CD4-positive, alpha-beta T cell treated with Interleukin-1 beta for 1 hour (primary cell): ENCODE data around the gene PEX11B.
A peak's percentile ranks its signal among the peaks of the same experiment; 100 is the strongest.
"Not testable (repeated sequence)": the region's sequence is repeated elsewhere in the genome, so short reads cannot be mapped to it uniquely, and the experiment has no call there.

ENCODE experiments used
- DNase-seq, 2 donors: peaks; one replicate each; pipeline ENCODE4 v3.0.0-alpha.2; 2020 to 2022

PEX11B gene

DNA sequence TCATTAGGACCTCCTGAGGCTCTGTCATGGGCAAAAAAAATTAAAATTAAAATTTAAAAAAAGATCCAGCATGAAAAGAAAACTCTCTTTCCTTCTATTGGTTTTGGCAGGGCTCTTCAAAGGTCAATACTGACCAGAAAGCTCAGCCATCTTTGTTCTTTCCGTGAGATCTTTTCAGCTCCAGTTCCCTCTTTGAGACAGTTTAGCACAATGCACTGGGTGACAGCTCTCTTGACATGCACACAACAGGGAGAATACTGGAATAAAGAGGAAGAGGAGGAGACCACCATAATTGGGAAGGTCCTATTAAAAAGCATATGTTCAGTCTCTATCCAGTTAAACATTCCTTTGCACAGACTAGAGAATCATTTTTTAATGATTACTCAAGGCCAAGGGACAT lies 33.0 kb upstream of the PEX11B start:
- DNase-seq: no peak

DNA sequence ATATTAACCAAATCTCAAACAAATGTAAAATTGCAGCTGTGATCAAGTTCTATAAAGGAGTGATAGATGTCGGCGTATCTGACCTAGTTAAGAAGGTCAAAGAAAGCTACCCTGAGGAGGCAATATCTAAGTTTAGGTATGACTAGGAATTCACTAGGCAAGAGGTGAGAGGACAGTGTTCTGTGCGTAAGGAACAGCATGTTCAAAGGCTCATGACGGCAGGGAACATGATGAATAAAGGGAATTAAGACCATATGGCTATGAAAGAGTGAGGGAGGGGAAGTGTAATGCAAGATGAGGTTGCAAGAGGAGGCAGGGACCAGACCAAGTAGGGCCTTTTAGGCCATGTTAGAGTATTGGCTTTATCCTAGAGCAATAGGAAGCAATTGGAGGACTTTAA lies 30.7 kb upstream of the PEX11B start:
- DNase-seq: no peak

DNA sequence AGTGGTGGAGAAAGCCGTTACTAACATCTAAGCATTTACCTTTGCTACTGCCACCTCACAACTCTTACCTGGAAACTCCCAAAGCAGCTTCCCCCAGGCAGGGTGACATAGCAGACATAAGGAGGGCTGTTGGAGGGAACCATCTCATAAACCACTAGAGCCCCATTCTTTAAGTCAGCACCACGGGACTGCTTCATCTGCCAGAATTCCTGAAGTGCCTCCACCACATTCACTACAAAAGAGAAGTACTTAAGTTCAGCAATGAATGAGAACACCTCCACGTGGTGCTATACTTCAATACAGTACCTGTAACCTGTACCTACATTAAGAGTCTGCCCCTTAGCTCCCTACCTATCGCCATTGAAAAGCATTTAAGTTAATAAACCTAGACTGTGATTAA lies 29.0 kb upstream of the PEX11B start:
- DNase-seq: no peak

DNA sequence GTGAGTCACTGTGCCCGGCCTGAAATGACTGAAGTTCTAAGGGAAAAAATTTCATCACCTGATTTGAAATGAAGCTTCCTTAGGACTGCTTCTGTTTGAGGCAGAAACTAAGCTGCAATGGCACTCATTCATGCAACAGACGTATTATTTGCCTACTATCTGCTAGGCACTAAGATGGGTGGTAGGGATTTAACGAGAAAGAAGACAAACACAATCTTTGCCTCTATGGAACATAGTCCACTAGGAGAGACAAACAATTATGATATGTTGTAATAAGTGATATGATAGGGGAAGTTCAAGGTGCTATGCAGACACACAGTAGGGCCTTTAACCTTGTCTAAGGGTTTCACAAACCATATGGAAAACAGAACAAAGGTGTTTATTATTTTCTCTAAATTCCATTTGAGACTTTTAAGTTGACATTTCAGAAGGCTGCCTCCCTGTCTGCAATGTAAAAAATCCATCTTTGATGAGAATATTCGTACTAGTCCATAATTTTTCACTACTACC lies 28.0 kb upstream of the PEX11B start:
- DNase-seq: no peak

DNA sequence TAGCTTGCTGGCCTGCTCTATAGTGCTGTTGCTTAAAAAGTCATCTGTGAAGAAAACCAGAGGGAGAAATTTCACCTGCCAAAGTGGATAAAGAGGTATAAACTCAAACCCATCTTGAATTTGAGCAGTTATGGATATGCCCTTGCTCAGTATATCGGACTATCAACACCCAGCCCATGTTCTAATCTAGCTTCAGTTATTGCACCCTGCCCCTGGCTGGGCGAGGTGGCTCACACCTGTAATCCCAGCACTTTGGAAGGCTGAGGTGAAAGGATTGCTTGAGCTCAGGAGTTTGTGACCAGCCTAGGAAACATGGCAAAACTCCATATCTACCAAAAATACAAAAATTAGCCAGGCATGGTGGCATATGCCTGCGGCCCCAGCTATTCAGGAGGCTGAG lies 26.0 kb upstream of the PEX11B start:
- DNase-seq: no peak

DNA sequence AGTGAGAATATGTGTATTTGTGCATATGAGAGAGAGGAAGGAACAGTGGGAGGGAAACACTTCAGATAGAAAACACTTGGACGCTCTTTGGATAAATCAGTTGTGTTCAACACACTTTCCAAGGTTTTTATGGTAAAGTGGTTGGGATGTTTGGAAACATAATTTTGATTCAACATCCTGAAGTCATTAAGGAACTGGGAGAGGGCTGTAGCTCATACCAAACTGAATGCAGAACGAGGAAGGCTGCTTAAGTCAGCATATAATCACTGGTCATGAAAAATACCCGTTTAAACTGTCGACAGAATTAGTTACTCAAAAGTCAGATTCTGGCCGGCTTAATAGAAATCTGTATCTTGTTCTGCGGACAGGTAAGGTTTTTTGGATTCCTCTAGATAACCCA lies 24.4 kb upstream of the PEX11B start:
- no peak for DNase-seq

DNA sequence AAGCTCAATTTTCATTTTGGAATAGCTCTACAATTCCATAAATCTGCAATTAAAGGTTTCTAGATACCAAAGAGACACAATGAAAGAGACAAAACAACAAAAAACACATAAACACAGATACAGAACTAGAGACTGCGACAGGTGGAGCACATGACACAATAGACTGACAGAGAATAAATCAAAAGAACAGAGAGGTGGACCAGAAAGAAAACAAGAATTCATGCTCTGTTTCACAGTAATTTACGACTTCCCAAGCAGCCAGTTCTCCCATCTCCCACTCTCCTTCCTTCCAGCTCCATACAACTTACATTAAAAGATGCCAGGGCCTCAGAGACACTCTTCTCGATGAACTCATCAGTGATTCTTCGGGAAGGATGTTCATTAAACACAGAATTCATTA lies 23.9 kb upstream of the PEX11B start:
- DNase-seq: no peak

DNA sequence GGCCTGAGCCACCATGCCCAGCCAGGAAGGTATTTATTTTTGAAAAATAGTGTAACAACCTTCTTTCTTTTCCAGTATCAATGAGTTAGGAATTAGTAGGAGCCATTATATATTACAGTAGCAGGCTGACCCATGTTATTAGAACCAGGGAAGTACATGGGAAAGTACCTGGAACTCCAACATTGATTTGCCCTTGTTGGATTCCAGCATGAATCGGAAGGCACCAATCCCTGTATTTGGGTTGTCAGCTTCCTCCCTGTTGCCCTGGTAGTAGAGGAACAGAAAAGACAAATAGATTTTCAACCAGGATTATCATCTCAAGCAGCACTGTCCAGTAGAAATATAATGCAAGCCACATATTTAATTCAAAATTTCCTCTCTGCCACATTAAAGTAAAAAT lies 18.9 kb upstream of the PEX11B start:
- no peak for DNase-seq

DNA sequence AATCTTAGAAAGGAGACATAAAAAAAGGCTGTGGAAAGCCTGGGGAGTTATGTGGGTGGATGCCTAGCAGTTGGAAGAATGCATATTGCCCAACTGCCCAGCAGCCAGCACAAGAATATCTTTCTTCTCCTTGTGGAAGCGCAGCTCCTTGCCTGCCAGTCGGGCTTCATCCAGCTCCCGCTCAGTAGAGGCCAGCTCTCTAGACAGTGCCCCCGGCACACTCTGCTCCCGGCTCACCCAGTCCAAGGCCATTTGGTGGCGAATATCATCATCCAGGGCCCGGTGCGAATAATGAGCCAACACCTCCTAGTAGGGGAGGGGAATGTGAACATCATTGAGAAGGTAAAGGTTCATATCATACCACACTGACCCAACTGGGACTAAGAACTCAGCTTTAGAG lies 17.7 kb upstream of the PEX11B start:
- no peak for DNase-seq

DNA sequence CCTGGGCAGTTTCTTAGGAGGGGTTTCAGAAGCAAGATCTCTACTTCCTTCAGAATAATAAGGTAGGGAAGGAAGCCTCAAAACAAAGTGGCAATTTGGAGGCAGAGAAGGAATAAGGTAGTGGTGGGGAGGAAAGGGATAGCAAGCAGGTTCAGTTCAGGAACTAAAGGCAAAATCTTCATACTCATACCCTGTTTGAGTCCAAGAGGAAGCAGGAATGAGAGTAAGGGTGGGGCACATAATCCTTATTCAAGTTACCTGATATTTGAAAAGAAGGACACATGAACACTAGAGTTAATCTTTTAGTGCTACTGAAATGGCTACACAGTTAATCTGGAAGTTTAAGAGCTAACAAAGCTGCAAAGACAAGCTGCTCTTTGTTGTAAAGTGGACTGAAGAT lies 17.2 kb upstream of the PEX11B start:
- no peak for DNase-seq

DNA sequence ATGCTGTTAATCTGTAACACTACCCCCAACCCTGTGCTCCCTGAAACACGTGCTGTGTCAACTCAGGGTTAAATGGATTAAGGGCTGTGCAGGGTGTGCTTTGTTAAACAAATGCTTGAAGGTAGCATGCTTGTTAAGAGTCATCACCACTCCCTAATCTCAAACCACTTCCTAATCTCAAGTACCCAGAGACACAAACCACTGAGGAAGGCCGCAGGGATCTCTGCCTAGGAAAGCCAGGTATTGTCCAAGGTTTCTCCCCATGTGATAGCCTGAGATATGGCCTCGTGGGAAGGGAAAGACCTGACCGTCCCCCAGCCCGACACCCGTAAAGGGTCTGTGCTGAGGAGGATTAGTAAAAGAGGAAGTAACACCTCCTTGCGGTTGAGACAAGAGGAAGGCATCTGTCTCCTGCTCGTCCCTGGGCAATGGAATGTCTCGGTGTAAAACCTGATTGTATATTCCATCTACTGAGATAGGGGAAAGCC lies 14.0 kb upstream of the PEX11B start:
- DNase-seq: peak; percentile 37 to 47

DNA sequence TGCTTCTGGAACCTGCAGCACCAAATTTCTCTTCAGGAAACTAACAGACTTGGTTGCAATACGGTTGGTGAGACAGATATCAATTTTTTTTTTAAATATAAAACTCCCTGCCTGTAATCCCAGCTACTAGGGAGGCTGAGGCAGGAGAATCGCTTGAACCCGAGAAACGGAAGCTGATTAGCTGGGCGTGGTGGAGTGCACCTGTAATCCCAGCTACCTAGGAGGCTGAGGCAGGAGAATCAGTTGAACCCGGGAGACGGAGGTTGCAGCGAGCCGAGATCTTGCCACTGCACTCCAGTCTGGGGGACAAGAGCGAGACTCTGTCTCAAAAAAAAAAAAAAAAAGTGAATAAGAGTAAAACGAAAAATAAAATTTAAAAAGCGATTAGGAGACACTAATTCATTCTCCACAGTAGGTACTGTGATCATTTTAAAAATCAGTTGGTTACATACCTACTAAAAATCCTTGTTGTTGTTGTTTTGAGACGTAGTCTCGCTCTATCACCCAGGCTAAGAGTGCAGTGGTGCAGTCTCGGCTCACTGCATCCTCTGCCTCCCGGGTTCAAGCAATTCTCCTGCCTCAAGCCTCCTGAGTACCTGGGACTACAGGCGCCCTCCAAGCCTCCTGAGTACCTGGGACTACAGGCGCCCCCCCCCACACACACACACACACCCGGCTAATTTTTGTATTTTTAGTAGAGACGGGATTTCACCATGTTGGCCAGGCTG lies 9.6 kb upstream of the PEX11B start:
- DNase-seq: no peak

DNA sequence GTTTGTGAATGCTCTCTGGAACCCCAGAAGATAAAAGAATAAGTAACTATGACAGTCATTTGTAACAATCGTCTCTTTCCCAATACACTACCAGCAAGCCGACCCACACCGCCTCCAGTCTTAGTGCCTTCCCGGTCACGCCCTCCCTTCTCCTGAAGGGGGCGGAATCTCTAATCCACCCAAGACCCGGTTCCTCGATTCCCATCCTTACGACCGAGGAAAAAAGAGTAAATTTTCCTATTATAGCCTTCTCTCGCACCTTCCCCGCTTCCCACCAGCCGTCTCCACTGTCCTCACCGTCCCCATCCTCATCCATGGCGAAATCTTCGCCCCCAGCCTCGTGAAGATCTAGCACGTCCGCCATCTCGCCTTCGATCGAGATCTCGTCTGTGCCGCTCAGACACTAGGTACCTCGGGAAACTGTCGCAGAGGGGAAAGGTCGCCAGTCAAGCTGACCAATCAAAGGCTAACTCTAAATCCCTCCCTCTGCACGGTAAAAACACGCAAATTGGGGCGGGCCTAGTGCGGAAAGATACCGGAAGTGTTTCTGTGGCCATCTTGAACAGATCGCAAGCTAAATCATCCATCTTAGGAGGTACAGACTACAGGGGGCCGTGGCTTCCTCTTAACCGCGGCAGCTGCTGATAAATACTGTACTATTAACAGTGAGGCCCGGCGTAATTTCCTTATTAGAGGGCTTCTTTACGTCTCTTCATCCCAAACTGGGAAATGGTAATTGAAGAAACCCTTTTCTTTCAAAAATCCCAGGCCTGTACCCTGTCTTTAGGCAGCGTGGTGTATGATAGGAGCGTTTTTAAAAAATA lies 8.8 kb upstream of the PEX11B start, which contains the start of gene RBM8A:
Gene RBM8A, minus strand, starts transcription at position 422 of the 824 bp plus-strand sequence. Its CDS starts 58 bp downstream, at position 364.
- peak; percentile 97 to 98 for DNase-seq

DNA sequence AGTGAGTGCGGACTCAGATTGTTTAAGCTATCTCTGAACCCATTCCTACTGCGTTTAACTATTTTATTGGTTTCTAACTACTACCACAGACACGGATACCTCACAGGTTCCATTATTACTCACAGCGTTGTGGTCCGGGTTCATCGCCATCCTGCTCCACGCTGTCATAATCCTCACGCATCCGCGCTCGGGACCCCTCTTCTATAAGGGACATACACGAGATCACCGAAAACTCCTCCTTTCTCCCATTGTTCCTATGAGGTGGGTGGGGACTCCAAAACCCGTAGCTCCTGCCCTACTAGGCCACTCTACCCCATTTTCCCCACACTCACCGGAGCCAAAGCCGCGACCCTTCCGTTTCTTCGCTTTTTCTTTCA lies 8.2 kb upstream of the PEX11B start:
- no peak for DNase-seq

DNA sequence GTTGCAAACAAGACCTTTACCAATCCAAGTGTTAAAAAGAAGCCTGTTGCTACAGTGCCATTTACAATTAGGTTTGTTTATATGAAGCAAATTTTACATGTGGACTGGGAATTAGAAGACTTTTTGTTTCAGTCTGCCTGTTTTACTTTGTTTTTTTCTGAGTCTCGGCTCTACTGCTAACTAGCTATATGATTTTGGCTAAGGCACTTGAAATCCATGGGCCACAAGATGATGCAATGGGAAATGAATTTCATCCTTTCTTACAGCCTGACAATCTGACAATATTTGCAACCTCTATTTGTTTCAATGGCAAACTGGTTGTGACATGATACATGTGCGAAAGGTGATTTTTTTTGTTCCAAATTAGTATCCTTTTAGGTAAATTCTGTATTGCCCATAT lies 3.7 kb upstream of the PEX11B start:
- no peak for DNase-seq

DNA sequence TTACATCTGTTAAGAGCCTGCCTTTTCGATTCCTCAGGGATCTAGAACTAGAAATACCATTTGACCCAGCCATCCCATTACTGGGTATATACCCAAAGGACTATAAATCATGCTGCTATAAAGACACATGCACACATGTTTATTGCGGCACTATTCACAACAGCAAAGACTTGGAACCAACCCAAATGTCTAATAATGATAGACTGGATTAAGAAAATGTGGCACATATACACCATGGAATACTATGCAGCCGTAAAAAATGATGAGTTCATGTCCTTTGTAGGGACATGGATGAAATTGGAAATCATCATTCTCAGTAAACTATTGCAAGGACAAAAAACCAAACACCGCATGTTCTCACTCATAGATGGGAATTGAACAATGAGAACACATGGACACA lies 1.8 kb upstream of the PEX11B start:
- DNase-seq: not testable (repeated sequence)

DNA sequence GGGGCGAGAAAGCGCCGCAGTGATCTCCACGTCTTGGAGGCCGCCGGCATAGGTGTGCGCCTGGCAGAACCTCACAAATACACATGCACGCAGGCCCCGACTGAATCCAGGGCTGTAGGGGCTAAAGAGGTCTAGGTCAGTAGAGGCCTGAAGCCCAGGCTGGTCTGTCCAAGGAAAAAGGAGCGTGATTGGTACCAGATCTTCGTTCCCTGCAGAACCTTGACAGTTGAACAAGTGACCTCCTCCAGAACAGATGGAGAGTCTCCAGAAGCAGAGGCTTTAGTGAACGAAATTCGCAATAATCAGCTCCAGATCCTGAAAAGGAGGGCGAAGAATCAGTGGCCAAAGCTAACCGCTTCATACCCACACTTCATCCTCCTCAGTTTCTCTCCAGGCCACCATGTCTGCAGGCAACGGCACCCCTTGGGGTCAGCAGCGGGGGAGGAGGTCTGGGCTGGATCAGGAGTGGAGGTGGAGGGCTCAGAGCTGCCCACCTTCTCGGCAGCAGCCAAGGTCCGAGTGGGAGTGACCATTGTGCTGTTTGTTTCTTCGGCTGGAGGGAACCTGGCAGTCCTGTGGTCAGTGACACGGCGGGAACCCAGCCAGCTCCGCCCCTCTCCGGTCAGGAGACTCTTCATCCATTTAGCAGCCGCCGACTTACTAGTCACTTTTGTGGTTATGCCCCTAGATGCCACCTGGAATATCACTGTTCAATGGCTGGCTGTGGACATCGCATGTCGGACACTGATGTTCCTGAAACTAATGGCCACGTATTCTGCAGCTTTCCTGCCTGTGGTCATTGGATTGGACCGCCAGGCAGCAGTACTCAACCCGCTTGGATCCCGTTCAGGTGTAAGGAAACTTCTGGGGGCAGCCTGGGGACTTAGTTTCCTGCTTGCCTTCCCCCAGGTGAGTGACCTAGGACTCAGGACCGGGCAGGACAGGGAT lies 749 bp upstream of the PEX11B start:
- DNase-seq: peak; percentile 14 to 17

DNA sequence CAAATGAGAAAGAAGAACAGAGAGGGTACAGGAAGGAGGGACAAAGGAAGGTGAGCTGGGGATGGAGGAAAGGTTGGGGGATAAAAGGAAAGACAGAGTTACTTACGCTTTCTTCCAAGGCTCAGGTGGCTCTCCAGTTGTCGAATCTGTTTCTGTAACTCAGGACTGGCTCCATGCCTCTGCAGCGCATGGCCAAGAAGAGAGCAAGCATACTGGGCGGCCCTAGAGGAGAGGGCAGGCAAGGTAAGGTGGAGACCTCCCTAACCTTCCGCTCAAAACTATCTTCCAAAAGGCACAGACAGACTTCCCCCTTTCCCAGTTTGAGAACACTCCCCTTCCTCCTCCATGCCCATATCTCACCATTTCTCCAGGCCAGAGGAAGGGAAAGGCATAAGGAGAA lies 922 bp downstream of the PEX11B start:
- no peak for DNase-seq

DNA sequence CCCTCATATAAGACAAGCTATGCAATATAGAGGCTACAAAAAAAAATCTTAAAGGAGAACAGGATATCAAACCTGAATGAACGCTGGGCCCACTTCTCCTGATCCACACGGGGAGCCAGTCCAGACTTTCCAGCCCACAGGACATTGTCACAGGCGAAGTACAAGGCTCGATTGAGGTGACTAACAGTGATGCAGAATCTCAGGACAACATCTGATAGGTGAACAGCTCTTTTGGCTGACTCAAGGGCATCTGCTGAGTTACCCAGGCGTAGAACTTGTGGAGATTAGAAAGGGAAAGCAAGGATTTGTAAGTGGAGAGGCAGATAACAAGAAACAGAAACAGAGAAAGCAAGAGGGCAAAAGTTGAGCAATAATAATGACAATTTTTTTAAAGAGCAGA lies 1.8 kb downstream of the PEX11B start:
- DNase-seq: no peak

DNA sequence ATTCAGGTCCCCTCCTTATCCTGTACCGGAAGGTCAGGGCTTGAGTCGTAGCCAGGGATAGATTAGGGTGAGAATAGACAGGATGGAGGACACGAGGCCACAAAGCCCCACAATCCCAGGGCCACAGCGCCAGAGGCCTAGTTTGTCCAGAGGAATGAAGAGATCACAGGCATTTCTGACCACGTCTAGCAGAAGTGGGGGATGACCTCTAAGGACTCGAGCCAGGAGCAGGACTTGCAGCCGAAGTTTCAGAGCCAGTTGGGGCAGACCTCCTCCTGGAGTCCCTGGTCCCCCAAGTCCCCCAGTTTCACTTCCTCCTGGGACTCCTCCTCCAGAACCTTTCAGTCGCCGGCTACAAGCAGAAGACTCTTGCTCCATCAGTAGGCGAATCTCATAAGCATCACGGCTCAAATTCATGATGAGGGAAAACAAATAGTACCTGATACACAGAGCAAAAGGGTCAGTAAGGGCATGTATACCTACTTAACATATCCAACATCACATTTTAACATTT lies 6.3 kb downstream of the PEX11B start:
- no peak for DNase-seq

DNA sequence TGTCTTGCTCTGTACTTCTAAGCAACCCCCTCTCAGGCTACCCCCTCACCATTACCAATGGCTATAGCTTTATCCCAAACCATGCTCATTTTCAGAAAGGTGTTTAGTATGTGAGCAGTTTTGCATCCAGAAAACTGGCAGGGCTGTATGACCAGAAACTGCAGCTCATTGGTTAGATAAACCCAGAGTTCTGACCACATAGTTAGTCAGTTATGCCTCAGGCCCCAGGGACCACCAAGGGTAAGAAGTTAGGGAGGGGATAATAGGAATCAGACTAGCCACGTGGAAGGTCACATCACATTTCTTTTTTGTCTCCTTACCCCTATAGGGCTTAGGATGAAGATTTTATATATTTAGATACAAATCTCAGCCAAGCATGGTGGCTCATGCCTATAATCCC lies 9.9 kb downstream of the PEX11B start:
- no peak for DNase-seq

DNA sequence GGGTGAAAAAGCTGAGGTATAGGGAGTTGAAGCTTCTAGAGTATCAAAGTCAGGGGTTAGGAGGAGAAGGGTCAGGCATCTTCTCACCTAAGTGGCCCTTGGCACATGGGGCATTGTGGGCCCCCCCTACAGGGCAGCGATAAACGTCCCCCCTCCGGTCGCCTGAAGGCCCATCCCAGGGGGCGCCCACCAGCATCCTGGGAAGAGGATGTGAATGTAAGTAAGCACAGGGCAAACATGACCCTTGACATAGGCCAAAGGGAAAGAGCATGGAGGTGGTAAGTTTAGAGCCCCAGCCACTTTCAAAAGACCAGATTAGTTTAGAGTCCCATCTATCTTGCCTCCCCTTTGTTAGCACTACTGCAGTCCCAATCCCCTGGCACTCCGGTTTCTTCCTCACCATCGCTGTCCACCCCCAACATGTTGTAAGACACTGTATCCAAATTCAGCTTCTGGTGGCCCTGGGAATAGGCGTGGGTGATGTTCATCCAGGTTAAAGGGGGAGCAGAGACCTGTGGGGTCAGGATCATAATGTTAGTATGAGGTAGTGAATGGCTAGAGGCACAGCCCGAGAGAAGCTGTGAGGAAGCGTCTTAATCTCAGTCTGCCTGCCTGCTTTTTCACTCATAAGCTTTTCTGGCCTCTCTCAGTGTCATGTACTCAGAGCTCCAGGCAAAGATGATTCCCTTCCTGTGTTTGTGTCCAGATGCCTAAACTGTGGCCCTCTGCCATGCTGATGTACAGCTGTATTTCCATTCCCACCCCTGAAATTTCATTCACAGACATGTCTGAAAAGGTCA lies 11.4 kb downstream of the PEX11B start:
- DNase-seq: no peak
